ENCODE data around the gene SND1.

DNA sequence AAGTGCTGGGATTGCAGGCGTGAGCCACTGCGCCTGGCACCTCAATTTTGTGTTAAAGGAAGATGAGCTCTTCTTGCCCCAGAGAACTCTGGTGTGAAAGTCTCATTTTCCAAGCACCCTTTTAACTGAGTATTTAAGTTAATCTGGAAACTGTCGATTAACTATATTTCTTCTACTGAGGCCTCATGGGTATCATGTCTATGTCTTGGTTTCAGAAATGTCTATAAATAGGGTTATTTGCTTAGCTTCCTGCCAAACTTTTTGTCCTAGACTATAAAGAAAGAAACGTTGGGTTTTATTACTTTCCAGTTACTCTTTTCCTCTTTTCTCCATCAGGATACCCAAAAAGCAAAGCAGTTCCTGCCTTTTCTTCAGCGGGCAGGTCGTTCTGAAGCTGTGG, 276.9 kb downstream of the SND1 start:
- TF ChIP-seq, protein P1, sequence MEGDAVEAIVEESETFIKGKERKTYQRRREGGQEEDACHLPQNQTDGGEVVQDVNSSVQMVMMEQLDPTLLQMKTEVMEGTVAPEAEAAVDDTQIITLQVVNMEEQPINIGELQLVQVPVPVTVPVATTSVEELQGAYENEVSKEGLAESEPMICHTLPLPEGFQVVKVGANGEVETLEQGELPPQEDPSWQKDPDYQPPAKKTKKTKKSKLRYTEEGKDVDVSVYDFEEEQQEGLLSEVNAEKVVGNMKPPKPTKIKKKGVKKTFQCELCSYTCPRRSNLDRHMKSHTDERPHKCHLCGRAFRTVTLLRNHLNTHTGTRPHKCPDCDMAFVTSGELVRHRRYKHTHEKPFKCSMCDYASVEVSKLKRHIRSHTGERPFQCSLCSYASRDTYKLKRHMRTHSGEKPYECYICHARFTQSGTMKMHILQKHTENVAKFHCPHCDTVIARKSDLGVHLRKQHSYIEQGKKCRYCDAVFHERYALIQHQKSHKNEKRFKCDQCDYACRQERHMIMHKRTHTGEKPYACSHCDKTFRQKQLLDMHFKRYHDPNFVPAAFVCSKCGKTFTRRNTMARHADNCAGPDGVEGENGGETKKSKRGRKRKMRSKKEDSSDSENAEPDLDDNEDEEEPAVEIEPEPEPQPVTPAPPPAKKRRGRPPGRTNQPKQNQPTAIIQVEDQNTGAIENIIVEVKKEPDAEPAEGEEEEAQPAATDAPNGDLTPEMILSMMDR (IDR thresholded peaks at IDR 0.05; ENCODE audit: insufficient read depth, low read length, poor library complexity, severe bottlenecking): no peak
- TF ChIP-seq EZH2phosphoT487 (conservative IDR thresholded peaks at IDR 0.05; ENCODE audit: low read length): no peak

Measured in SU-DHL-6 (cell line).